BLaER1 (cell line): ENCODE data around the gene FCN2.

ENCODE experiments used
- H3K27ac ChIP-seq: shearing (Covaris generic); formaldehyde crosslinking; 2 replicates; pipeline ENCODE4 v1.8.1; 2022
- H3K27me3 ChIP-seq: shearing (Covaris generic); formaldehyde crosslinking; 2 replicates; pipeline ENCODE4 v1.8.1; 2022
- H3K36me3 ChIP-seq: shearing (Covaris generic); formaldehyde crosslinking; 2 replicates; pipeline ENCODE4 v1.8.1; 2022
- H3K4me1 ChIP-seq: shearing (Covaris generic); formaldehyde crosslinking; 2 replicates; pipeline ENCODE4 v1.8.1; 2022
- H3K4me2 ChIP-seq: shearing (Covaris generic); formaldehyde crosslinking; 2 replicates; pipeline ENCODE4 v1.8.1; 2022
- H3K4me3 ChIP-seq: shearing (Covaris generic); formaldehyde crosslinking; 2 replicates; pipeline ENCODE4 v1.8.1; 2022
- H3K9ac ChIP-seq: shearing (Covaris generic); formaldehyde crosslinking; 2 replicates; pipeline ENCODE4 v1.8.1; 2022
- H3K9me3 ChIP-seq: shearing (Covaris generic); formaldehyde crosslinking; 2 replicates; pipeline ENCODE4 v1.8.1; 2022
- H4K20me1 ChIP-seq: shearing (Covaris generic); formaldehyde crosslinking; 2 replicates; pipeline ENCODE4 v1.8.1; 2022
- Cebpa-rat ChIP-seq: shearing (Covaris generic); IDR thresholded peaks from 2 replicates; pipeline ENCODE4 v1.8.1; 2022

FCN2 gene

DNA sequence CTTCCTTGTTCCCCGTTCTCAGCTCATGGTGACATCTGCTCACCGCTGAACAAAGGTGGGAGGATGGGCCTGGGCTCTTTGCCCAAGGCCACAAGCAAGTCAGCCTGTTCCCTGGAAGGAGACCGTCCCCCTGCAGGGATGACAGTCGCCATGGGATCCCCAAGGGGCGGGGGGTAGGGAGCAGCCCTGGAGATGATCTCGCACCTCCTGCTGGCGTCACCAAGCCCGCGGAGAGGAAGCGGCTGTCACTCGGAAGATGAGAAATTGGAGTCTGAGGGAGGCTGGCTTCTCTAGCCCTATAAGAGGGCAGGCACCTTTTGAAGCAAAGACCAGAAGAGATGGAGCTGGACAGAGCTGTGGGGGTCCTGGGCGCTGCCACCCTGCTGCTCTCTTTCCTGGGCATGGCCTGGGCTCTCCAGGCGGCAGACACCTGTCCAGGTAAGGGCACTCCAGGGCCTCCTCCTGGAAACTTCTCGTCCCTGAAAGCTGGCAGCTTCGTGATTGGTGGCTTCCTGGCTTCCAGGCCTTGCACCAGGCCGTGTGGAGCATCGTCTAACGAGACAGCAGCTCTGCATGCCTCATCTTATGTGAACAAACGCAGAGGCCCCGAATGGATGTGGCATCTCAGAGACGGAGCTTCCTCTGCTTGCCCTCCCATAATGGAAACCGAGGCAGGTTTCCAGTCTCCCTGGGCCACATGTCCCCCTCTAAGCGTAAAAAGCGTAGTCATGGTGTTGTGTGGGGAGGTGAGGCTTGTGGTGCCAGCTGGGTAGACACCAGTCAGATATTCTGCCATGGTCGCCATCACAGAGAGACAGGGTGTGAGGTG, at the start of gene FCN2:
TSS of gene FCN2 (plus strand) at position 327 of the 829 bp plus-strand sequence. CDS start at position 339, 12 bp downstream.
- H3K9me3 ChIP-seq: no peaks in the 10 kb centered on the region
- no peaks in the 10 kb centered on the region for H4K20me1 ChIP-seq
- no peak within 1 kb of the TSS for H3K9ac ChIP-seq
- no peak within 1 kb of the TSS for H3K27ac ChIP-seq
- no peaks in the 10 kb centered on the region for H3K27me3 ChIP-seq
- no peak within 1 kb of the TSS for H3K4me2 ChIP-seq
- no peak for TF ChIP-seq Cebpa-rat
- H3K4me1 ChIP-seq: 0 out of 2 replicates have a peak, but pooled peaks cover under 1% of the 10 kb centered on the region
- no peaks in the 10 kb centered on the region for H3K36me3 ChIP-seq
- no peak within 1 kb of the TSS for H3K4me3 ChIP-seq

DNA sequence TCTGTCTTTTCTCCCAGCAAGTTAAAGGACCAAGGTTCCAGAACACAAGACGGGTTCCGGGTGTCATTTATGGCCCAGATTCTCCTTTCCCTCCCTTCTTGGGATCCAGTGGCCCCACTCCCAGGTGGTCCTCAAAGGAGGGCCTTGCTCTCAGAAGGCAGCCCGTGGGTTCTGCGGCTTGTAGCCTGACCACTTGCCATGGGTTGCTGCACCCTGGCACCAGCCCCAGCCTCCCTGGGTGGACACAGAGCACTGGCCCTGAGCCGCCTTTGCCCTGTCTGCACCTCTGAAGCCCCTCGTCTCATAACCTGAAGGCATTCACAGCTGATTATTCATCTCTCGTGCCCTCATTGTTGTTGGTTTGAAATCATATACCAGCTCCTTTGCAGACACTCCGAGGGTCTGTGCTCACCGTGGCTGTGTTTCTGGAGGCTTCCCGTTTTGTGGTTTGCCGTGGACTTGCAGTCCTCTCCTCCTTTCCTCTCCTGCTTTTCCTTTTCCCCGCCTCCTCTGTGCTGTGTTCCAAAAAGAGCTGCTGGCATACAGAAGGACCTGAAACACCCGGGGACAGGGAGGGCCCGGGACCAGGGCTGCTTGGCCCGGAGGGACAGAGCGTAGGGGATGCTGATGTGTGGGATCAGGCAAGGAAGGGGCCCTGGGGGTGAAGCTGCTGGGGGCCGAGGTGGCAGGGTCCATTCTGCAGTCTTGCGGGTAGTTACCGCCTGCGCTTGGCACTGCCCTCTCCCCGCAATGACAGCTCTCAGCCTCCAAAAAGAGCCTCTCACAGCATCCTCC, 49.5 kb upstream of the FCN2 start:
- no peak for TF ChIP-seq Cebpa-rat
- Histone ChIP-seq H4K20me1 (peaks cover 82% of the 10 kb centered on the region), H3K9me3 (no peaks in the 10 kb centered on the region), H3K27me3 (no peaks in the 10 kb centered on the region), H3K36me3 (peaks cover 99% of the 10 kb centered on the region), H3K4me1 (peaks cover 24% of the 10 kb centered on the region), H3K9ac (no peak overlapping the region), H3K4me2 (no peak overlapping the region), H3K4me3 (no peak overlapping the region), H3K27ac (no peak overlapping the region)

DNA sequence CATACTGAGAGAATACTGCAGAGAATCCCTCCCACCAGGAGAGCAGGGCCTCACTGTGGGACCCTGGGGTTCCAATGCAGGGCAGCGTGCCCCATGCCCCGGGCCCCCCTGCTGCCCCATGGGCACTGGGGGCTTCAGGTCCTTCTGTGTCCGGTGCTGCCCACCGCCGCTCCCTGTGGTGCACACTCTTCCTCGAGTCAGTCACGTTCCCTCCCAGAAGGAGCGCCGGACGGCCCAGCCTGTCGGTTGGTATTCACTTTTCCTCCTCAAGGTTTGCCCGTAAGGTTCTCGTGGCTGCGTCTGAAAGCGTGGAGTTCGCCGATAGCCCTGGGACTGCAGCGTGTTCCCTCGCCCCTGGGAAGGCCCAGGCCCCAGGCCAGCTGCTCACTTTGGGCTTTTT, 48.1 kb upstream of the FCN2 start:
- peaks cover 13% of the 10 kb centered on the region; the same call in 1 of the 2 replicates for H3K4me1 ChIP-seq
- no peak overlapping the region for H3K27ac ChIP-seq
- H3K4me2 ChIP-seq: no peak overlapping the region
- TF ChIP-seq Cebpa-rat: no peak
- H3K9me3 ChIP-seq: no peaks in the 10 kb centered on the region
- H4K20me1 ChIP-seq: peaks cover 74% of the 10 kb centered on the region
- no peak overlapping the region for H3K4me3 ChIP-seq
- no peak overlapping the region for H3K9ac ChIP-seq
- no peaks in the 10 kb centered on the region for H3K27me3 ChIP-seq
- peaks cover 99% of the 10 kb centered on the region for H3K36me3 ChIP-seq

DNA sequence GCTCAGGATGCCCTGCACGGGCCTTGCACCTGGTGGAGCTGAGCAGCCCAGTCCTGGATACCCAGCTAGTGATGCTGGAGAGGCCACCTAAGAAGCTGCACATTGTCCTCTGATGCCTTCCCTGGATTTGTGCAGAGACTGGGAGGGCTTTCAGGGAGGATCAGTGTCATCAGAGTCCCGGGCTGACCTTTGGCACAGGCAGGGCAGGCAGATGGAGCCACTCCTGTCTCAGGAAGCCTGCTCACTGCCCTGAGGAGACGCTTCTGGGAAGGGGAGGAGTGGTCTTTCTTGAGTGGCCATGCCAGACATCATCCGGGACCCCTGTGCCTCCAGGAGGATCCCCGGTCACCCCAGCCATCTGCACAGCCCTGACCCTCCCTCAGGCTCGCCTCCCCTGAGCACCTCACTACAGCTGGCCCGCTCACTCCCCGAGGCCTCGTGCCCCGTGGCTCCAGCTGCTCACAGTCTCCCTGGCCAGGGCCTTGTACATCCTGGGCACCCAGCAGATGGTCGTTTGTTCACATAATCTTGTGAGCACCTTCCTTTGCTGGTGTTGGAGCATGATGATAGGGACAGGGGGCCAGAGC, 47.2 kb upstream of the FCN2 start:
- Histone ChIP-seq H3K9ac (no peak overlapping the region), H4K20me1 (peaks cover 76% of the 10 kb centered on the region), H3K4me1 (peaks cover 13% of the 10 kb centered on the region; the same call in 1 of the 2 replicates), H3K4me2 (no peak overlapping the region), H3K36me3 (peaks cover 99% of the 10 kb centered on the region), H3K27ac (no peak overlapping the region), H3K9me3 (no peaks in the 10 kb centered on the region), H3K4me3 (no peak overlapping the region), H3K27me3 (no peaks in the 10 kb centered on the region)
- no peak for TF ChIP-seq Cebpa-rat

DNA sequence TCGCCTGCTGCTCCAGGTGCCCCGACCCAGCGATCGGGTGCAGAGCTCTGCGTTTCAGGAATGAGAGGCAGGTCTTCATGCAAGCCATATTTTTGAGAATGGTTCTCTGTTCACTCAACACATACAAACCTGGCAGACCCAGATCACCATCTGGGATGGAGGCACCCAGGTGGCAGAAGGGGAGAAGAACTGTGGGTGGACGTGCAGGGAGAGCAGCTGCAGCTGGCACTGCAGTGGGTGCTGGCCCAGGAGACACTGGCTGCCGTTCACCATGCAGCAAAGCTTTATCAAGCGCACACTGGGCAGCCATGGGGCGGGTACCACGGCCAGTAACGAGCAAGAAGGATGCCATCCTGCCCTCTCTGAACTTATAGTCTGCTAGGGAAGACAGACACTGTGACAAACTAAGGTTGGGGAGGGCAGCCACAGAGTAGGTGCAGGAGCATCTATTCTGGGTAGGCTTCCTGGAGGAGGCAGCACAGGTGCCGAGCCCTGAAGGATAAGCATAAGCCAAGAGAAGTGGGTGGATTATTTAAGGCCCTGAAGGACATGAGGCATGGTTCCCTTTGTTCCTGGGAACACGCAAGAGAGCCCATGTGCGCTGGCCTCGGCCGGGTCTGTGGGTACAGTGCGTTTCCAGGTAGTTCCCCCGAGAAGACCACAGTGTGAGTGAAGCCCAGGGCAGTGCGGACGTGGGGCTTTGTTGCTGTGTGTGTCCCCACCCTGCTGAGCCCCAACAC, 46.2 kb upstream of the FCN2 start:
- peaks cover 78% of the 10 kb centered on the region for H4K20me1 ChIP-seq
- H3K36me3 ChIP-seq: peaks cover 99% of the 10 kb centered on the region
- H3K4me2 ChIP-seq: no peak overlapping the region
- H3K4me1 ChIP-seq: peaks cover 8% of the 10 kb centered on the region; the same call in 1 of the 2 replicates
- no peak overlapping the region for H3K27ac ChIP-seq
- H3K9ac ChIP-seq: no peak overlapping the region
- H3K4me3 ChIP-seq: no peak overlapping the region
- H3K9me3 ChIP-seq: no peaks in the 10 kb centered on the region
- no peak for TF ChIP-seq Cebpa-rat
- H3K27me3 ChIP-seq: no peaks in the 10 kb centered on the region

DNA sequence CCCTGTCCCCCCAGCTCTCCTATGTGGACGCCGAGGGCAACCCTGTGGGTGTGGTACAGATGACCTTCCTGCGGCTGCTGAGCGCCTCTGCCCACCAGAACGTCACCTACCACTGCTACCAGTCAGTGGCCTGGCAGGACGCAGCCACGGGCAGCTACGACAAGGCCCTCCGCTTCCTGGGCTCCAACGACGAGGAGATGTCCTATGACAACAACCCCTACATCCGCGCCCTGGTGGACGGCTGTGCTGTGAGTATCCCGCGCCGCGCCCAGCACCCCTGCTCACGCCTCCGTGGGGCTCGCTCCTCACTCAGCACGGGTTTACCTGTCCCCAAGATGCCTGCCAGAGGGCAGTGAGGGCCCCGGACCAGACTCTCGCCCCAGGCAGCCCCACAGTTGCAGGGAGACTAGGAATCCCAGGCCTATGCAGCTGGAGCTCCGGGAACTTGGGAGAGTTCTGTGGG, 45.6 kb upstream of the FCN2 start:
- H3K4me2 ChIP-seq: no peak overlapping the region
- H3K36me3 ChIP-seq: peaks cover 99% of the 10 kb centered on the region
- no peak overlapping the region for H3K27ac ChIP-seq
- peaks cover 78% of the 10 kb centered on the region for H4K20me1 ChIP-seq
- H3K9me3 ChIP-seq: no peaks in the 10 kb centered on the region
- H3K9ac ChIP-seq: no peak overlapping the region
- no peak overlapping the region for H3K4me3 ChIP-seq
- H3K27me3 ChIP-seq: no peaks in the 10 kb centered on the region
- H3K4me1 ChIP-seq: 0 out of 2 replicates have a peak, but pooled peaks cover 4% of the 10 kb centered on the region
- no peak for TF ChIP-seq Cebpa-rat

DNA sequence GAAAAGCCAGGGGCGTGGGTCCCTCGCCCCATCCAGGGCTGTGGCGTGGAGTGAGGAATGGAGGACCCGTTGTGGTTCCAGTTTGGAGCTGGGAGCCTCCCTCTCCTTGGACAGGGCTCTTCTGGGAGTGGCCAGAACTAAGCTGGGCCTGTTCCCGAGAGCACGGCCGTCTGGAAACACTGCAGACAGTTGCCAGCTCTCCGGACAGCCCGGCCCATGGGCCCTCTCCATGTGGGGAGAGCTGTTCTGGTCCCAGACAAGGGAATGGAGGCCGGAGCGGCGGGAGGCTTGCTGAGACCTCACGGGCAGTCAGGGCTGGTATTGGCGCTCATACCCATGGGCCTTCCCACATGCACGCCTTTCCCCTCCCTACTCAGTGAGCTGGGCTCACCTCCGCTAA, 45.2 kb upstream of the FCN2 start:
- Histone ChIP-seq H3K27me3 (no peaks in the 10 kb centered on the region), H3K4me2 (no peak overlapping the region), H4K20me1 (peaks cover 78% of the 10 kb centered on the region), H3K4me1 (no peaks in the 10 kb centered on the region), H3K27ac (no peak overlapping the region), H3K9me3 (no peaks in the 10 kb centered on the region), H3K9ac (no peak overlapping the region), H3K36me3 (peaks cover 99% of the 10 kb centered on the region), H3K4me3 (no peak overlapping the region)
- TF ChIP-seq Cebpa-rat: no peak

DNA sequence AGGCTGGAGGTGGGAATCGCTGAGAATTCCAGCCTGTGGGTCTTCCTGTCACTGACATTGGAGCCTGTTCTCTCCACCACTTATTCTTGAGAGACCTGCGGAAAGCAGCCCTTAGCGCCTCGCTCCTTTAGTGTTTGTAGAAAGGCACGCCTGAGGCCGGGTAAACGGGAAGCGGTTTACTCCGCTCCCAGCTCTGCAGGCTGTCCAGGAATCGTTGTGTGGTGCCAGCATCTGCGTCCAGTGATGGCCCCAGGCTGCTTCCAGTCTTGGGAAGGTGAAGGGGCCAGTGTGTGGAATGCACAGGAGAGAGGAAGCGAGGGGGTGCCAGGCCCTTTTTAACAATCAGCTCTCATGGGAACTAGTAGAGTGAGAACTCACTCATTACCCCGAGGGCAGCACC, 44.6 kb upstream of the FCN2 start:
- H3K4me3 ChIP-seq: no peak overlapping the region
- no peak overlapping the region for H3K9ac ChIP-seq
- H4K20me1 ChIP-seq: peaks cover 78% of the 10 kb centered on the region
- no peaks in the 10 kb centered on the region for H3K27me3 ChIP-seq
- H3K36me3 ChIP-seq: peaks cover 99% of the 10 kb centered on the region
- H3K9me3 ChIP-seq: no peaks in the 10 kb centered on the region
- no peaks in the 10 kb centered on the region for H3K4me1 ChIP-seq
- no peak overlapping the region for H3K27ac ChIP-seq
- no peak overlapping the region for H3K4me2 ChIP-seq
- TF ChIP-seq Cebpa-rat: no peak

DNA sequence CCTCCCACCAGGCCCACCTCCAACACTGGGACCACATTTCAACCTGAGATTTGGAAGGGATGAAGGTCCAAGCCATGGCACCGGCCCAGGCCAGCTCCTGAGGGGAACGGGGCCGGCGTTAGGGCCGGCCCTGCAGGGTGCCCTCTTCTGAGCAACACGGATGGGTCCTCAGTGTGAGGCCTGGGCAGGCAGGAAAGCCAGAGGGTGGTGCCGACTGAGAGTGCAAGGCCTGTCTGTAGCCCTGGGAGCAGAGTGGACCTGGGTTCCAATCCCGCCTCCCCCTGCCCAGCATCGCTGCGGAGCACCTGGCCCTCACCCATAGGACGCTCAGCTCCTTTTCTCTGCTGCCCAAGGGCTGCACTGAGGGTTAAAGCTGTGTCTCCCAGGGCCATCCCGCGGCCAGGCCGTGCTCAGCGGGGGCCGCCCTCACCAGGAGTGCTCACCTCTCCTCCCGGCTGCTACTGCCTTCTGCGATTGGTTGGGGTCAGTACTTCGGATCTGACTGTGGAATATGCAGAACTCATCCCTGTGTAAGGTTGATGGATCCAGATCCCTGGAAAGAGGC, 44.1 kb upstream of the FCN2 start:
- Histone ChIP-seq H3K27me3 (no peaks in the 10 kb centered on the region), H3K9ac (no peak overlapping the region), H3K36me3 (peaks cover 99% of the 10 kb centered on the region), H3K4me2 (no peak overlapping the region), H3K4me1 (no peaks in the 10 kb centered on the region), H3K9me3 (no peaks in the 10 kb centered on the region), H3K27ac (no peak overlapping the region), H3K4me3 (no peak overlapping the region), H4K20me1 (peaks cover 80% of the 10 kb centered on the region)
- TF ChIP-seq Cebpa-rat: no peak
